HG02571 (cell line): ENCODE data around the gene SNAPIN.
A peak's percentile ranks its signal among the peaks of the same experiment; 100 is the strongest.
"Not testable (repeated sequence)": the region's sequence is repeated elsewhere in the genome, so short reads cannot be mapped to it uniquely, and the experiment has no call there.

ENCODE experiments used
- ATAC-seq: cut with Tn5 transposase; IDR thresholded peaks from one replicate; pipeline ENCODE4 v1.9.1; 2021; ENCODE audit warnings: mild to moderate bottlenecking, moderate library complexity; ENCODE audit not compliant: unreplicated experiment

The SNAPIN gene

GRCh38 chr1:153626904-153627714 is 31.4 kb upstream of the SNAPIN start, which contains the start of gene S100A13:
Gene S100A13 (minus strand): TSS chr1:153627505. CDS start chr1:153626472, 1,033 bp downstream.
- no peak for ATAC-seq

- no peak for ATAC-seq
Observed at GRCh38 chr1:153627715-153628626, 30.5 kb upstream of the SNAPIN start, which contains the start of gene S100A1. Gene S100A1 (plus strand): TSS chr1:153628434. CDS start chr1:153630522, 2,088 bp downstream.

- no peak for ATAC-seq
Observed at GRCh38 chr1:153628638-153629342, 29.7 kb upstream of the SNAPIN start.

GRCh38 chr1:153629343-153629665 is 29.2 kb upstream of the SNAPIN start:
- no peak for ATAC-seq

- no peak for ATAC-seq
Observed at GRCh38 chr1:153629971-153630370, 28.5 kb upstream of the SNAPIN start.

GRCh38 chr1:153630384-153630783 is 28.1 kb upstream of the SNAPIN start:
- ATAC-seq: no peak

GRCh38 chr1:153631047-153632022 is 27.2 kb upstream of the SNAPIN start:
- ATAC-seq: no peak

- no peak for ATAC-seq
Observed at GRCh38 chr1:153633161-153633753, 25.2 kb upstream of the SNAPIN start.

- ATAC-seq: peak; percentile 86
Observed at GRCh38 chr1:153633754-153634665, 24.5 kb upstream of the SNAPIN start, which contains the start of gene CHTOP. Gene CHTOP (plus strand): TSS chr1:153634066. CDS start chr1:153636589, 2,523 bp downstream.

GRCh38 chr1:153635872-153636271 is 22.6 kb upstream of the SNAPIN start:
- ATAC-seq: no peak

GRCh38 chr1:153636312-153636711 is 22.2 kb upstream of the SNAPIN start:
- no peak for ATAC-seq

- no peak for ATAC-seq
Observed at GRCh38 chr1:153638261-153638660, 20.2 kb upstream of the SNAPIN start.

GRCh38 chr1:153639280-153639679 is 19.2 kb upstream of the SNAPIN start:
- no peak for ATAC-seq

- ATAC-seq: not testable (repeated sequence)
Observed at GRCh38 chr1:153640213-153640612, 18.3 kb upstream of the SNAPIN start.

- ATAC-seq: no peak
Observed at GRCh38 chr1:153640861-153641260, 17.6 kb upstream of the SNAPIN start.

- ATAC-seq: no peak
Observed at GRCh38 chr1:153642161-153642560, 16.3 kb upstream of the SNAPIN start.

GRCh38 chr1:153643100-153643499 is 15.4 kb upstream of the SNAPIN start:
- ATAC-seq: no peak

- no peak for ATAC-seq
Observed at GRCh38 chr1:153643816-153644215, 14.7 kb upstream of the SNAPIN start.
